Smooth muscle cell (in vitro differentiated cells): Measurements from ENCODE around the gene TF. TPM values are rescaled to one million over a fixed set of nuclear protein-coding genes. Genes with fewer than 3 reads are reported as not detected.
"Not testable (repeated sequence)": the region's sequence is repeated elsewhere in the genome, so short reads cannot be mapped to it uniquely, and the experiment has no call there.

ENCODE experiments used
- DNase-seq: peaks from one replicate; lab custom pipeline; 2025; ENCODE audit not compliant: unreplicated experiment; lab: John Stamatoyannopoulos, UW
- H2AFZ ChIP-seq: fragments of 200-600 bp; sonication (generic); 2 replicates; pipeline ENCODE4 v1.6.0; 2016; ENCODE audit warnings: antibody characterized with exemption, low read depth, mild to moderate bottlenecking
- H3F3A ChIP-seq: fragments of 200-600 bp; sonication (generic); 2 replicates; pipeline ENCODE4 v1.6.0; 2017; ENCODE audit warnings: antibody characterized with exemption, low read depth
- H3K27ac ChIP-seq: fragments of 200-600 bp; sonication (generic); 2 replicates; pipeline ENCODE4 v1.5.1; 2016; ENCODE audit warnings: low read depth, mild to moderate bottlenecking
- H3K27me3 ChIP-seq: fragments of 200-600 bp; sonication (generic); 2 replicates; pipeline ENCODE4 v1.6.1; 2016; ENCODE audit warnings: low read depth, mild to moderate bottlenecking
- H3K36me3 ChIP-seq: fragments of 200-600 bp; sonication (generic); 2 replicates; pipeline ENCODE4 v1.5.1; 2016; ENCODE audit warnings: low read depth
- H3K4me1 ChIP-seq: fragments of 200-600 bp; sonication (generic); 2 replicates; pipeline ENCODE4 v1.5.1; 2016; ENCODE audit warnings: low read depth
- H3K4me2 ChIP-seq: fragments of 200-600 bp; sonication (generic); 2 replicates; pipeline ENCODE4 v1.6.0; 2016; ENCODE audit warnings: mild to moderate bottlenecking
- H3K4me3 ChIP-seq: fragments of 200-600 bp; sonication (generic); 2 replicates; pipeline ENCODE4 v1.5.1; 2016; ENCODE audit warnings: mild to moderate bottlenecking
- H3K79me2 ChIP-seq: fragments of 200-600 bp; sonication (generic); 2 replicates; pipeline ENCODE4 v1.6.0; 2016; ENCODE audit warnings: low read depth, mild to moderate bottlenecking
- H3K9ac ChIP-seq: fragments of 200-600 bp; sonication (generic); 2 replicates; pipeline ENCODE4 v1.6.0; 2016; ENCODE audit warnings: low read depth
- H3K9me3 ChIP-seq: fragments of 200-600 bp; sonication (generic); replicated peaks from 2 replicates; pipeline ENCODE4 v1.5.1; 2016; ENCODE audit warnings: low read depth
- H4K20me1 ChIP-seq: fragments of 200-600 bp; sonication (generic); 2 replicates; pipeline ENCODE4 v1.6.0; 2016; ENCODE audit warnings: low read depth
- CTCF ChIP-seq: fragments of 200-600 bp; sonication (generic); IDR thresholded peaks from 2 replicates; pipeline ENCODE4 v1.5.1; 2017; ENCODE audit warnings: borderline replicate concordance, mild to moderate bottlenecking, antibody characterized with exemption; ENCODE audit not compliant: insufficient read depth, poor library complexity, severe bottlenecking
- WGBS: methylation state at CpG from one replicate; pipeline ENCODE4 v1.1.7; 2016; ENCODE audit warnings: low lambda C conversion rate; 5-methylcytosine and 5-hydroxymethylcytosine counted together
- polyA plus RNA-seq: library from polyadenylated mRNA; unstranded; fragments of >200 nt; fragmentation: Nextera tagmentation; extraction: Ambion mirVana; gene quantifications from 2 replicates; pipeline ENCODE4 v1.2.1, GENCODE V29; 2016
- total RNA-seq: library from RNA; depleted of rRNA; stranded (reverse); fragments of >200 nt; gene quantifications from 2 replicates; pipeline ENCODE4 v1.2.3, GENCODE V29; 2014

Gene TF
- total and polyA plus RNA-seq, 2 experiments from 2014 or later, result 1.0 to 1.6 TPM

- Histone ChIP-seq H3F3A (no peaks in the 10 kb centered on the region), H3K27ac (no peak overlapping the region), H3K4me3 (no peak overlapping the region), H3K4me1 (no peaks in the 10 kb centered on the region), H4K20me1 (no peaks in the 10 kb centered on the region), H3K79me2 (no peaks in the 10 kb centered on the region), H3K9me3 (no peaks in the 10 kb centered on the region), H3K27me3 (no peaks in the 10 kb centered on the region), H2AFZ (no peak overlapping the region), H3K9ac (no peak overlapping the region), H3K4me2 (no peak overlapping the region), H3K36me3 (no peaks in the 10 kb centered on the region)
- no peak for DNase-seq
- 77% methylated on average over 8 of the region's 8 CpGs for WGBS
- no peak for TF ChIP-seq CTCF
Observed at GRCh38 chr3:133777807-133778568, 31.8 kb downstream of the TF start.

GRCh38 chr3:133779626-133780203, 33.5 kb downstream of the TF start:
- WGBS, result 71% methylated on average over 4 of the region's 4 CpGs
- Histone ChIP-seq H3K9ac (no peak overlapping the region), H3K4me1 (no peaks in the 10 kb centered on the region)

GRCh38 chr3:133780756-133781155, 34.6 kb downstream of the TF start:
- not testable (repeated sequence) for H3K27me3 ChIP-seq, H3K4me3 ChIP-seq, H3K4me1 ChIP-seq, H3K79me2 ChIP-seq, H3K4me2 ChIP-seq, H3F3A ChIP-seq, H4K20me1 ChIP-seq, H2AFZ ChIP-seq, DNase-seq, H3K27ac ChIP-seq, H3K36me3 ChIP-seq, H3K9me3 ChIP-seq, H3K9ac ChIP-seq
- WGBS, result 88% methylated on average over 6 of the region's 6 CpGs

More at GRCh38 chr3:133779626-133780203, 33.5 kb downstream of the TF start:
- no peaks in the 10 kb centered on the region for H3K36me3 ChIP-seq
- no peak overlapping the region for H3K27ac ChIP-seq
- H3K27me3 ChIP-seq, result no peaks in the 10 kb centered on the region
- no peak for TF ChIP-seq CTCF
- no peak overlapping the region for H3K4me2 ChIP-seq
- no peak overlapping the region for H2AFZ ChIP-seq
- DNase-seq, result no peak
- H3K79me2 ChIP-seq, result no peaks in the 10 kb centered on the region
- no peaks in the 10 kb centered on the region for H3K9me3 ChIP-seq
- no peaks in the 10 kb centered on the region for H3F3A ChIP-seq
- no peaks in the 10 kb centered on the region for H4K20me1 ChIP-seq
- H3K4me3 ChIP-seq, result no peak overlapping the region

GRCh38 chr3:133781570-133781969, 35.4 kb downstream of the TF start:
- H3K9me3 ChIP-seq, result no peaks in the 10 kb centered on the region
- DNase-seq, result no peak
- no peaks in the 10 kb centered on the region for H3K4me1 ChIP-seq
- H4K20me1 ChIP-seq, result no peaks in the 10 kb centered on the region
- no peaks in the 10 kb centered on the region for H3K79me2 ChIP-seq
- no peak overlapping the region for H3K4me2 ChIP-seq
- no peak overlapping the region for H2AFZ ChIP-seq
- H3K9ac ChIP-seq, result no peak overlapping the region
- no peaks in the 10 kb centered on the region for H3F3A ChIP-seq
- no peak overlapping the region for H3K4me3 ChIP-seq
- no peak overlapping the region for H3K27ac ChIP-seq
- H3K27me3 ChIP-seq, result no peaks in the 10 kb centered on the region
- no peak for TF ChIP-seq CTCF
- no peaks in the 10 kb centered on the region for H3K36me3 ChIP-seq
